Lower leg skin (tissue), 4 donors: ENCODE results near the gene PTPRQ. TPM values are rescaled to one million over a fixed set of nuclear protein-coding genes. Genes with fewer than 3 reads are reported as not detected.

Experiments used
- DNase-seq, 2 donors: peaks; one replicate each; pipeline ENCODE4 v3.0.0-alpha.2; 2019; ENCODE audit warnings: low spot score in 2 of 2
- H3K4me3 ChIP-seq: fragments of 200-600 bp; sonication (generic); 2 replicates; pipeline ENCODE4 v1.5.1; 2017; ENCODE audit warnings: mild to moderate bottlenecking, low read depth; ENCODE audit not compliant: poor library complexity, severe bottlenecking
- CTCF ChIP-seq, 3 donors: fragments of 450-650 bp; IDR thresholded peaks; one replicate each; pipeline ENCODE4 v1.5.1; 2016; ENCODE audit warnings: antibody characterized with exemption in 3 of 3, mild to moderate bottlenecking in 3 of 3, moderate library complexity in 2 of 3
- POLR2A ChIP-seq, 2 donors: fragments of 450-650 bp; IDR thresholded peaks; one replicate each; pipeline ENCODE4 v1.6.1; 2016 to 2017; ENCODE audit warnings: antibody characterized with exemption in 2 of 2, mild to moderate bottlenecking in 1 of 2, moderate library complexity in 1 of 2
- WGBS, 2 donors: methylation state at CpG; one replicate each; pipeline ENCODE4 v1.1.5; 2018; 5-methylcytosine and 5-hydroxymethylcytosine counted together
- intact Hi-C: fragments of 100-400 bp; cut with DNase I; formaldehyde crosslinking; loops from one replicate; pipeline ENCODE4 v1.15.0; 2023; ENCODE audit warnings: low total_unique reads
- total RNA-seq, 4 donors: library from RNA; depleted of rRNA; stranded (reverse); fragments of >200 nt; gene quantifications; one replicate each; pipeline ENCODE4 v1.1.0, GENCODE V29; 2016

The PTPRQ gene
- total RNA-seq, 4 donors from 2014 or later, result 0.03 to 0.47 (median 0.08) TPM; not detected in 1

GRCh38 chr12:80697270-80697887 is 253.3 kb downstream of the PTPRQ start:
- TF ChIP-seq CTCF (IDR thresholded peaks at IDR 0.05), result no peak
- TF ChIP-seq POLR2A (IDR thresholded peaks at IDR 0.05), result no peak
- intact Hi-C loops, result no loop called here
- no peak for DNase-seq
- no peak overlapping the region for H3K4me3 ChIP-seq
- WGBS, 2 donors, result 65 to 73% methylated on average over 2 of the region's 2 CpGs

DNA sequence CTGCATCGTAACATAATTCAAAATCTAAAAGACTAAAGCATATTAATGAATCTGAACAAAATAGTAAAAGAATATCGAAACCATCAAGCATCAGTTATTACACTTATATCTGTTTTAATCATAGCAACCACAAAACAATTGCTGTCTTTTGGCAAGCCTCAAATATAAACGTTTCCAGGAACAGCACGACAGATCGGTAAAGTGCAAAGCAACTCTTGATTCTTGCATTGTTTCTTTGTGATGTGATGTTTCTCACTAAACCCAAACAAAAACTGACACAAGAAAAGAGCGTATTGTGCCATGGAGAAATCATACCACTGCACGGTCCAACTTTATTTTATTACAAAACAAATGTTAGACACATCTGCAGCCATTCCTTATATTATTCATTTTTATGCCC is 254.2 kb downstream of the PTPRQ start:
- WGBS, 2 donors, result 52 to 56% methylated on average over 7 of the region's 7 CpGs
- no peak for DNase-seq
- no peak overlapping the region for H3K4me3 ChIP-seq
- intact Hi-C loops, result no loop called here
- TF ChIP-seq POLR2A (IDR thresholded peaks at IDR 0.05), result no peak
- no peak for TF ChIP-seq CTCF (IDR thresholded peaks at IDR 0.05)

GRCh38 chr12:80698847-80699542 is 255.0 kb downstream of the PTPRQ start:
- intact Hi-C loops, result no loop called here
- no peak overlapping the region for H3K4me3 ChIP-seq
- TF ChIP-seq POLR2A (IDR thresholded peaks at IDR 0.05) (no peak), CTCF (IDR thresholded peaks at IDR 0.05) (no peak)
- DNase-seq, result no peak
- WGBS, 2 donors, result 79 to 82% methylated on average over 7 of the region's 7 CpGs

DNA sequence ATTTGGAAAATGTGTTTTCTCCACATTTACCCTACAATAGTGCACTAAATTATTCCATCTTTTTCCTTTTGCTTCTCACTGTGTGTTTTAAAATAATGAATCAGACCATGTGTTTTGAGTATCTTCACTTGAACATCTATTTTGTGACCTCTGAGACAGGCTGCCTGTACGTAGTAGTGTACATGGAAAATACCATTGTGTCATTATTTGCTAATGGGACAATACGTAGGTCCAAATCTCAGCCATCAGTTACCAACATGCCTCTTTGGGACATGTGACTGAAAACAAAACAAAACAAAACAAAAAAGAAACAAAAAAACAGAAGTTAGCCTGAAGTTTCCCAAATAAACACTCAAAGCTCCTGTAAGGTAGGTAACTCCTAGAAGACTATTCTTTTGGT is 256.3 kb downstream of the PTPRQ start:
- TF ChIP-seq POLR2A (IDR thresholded peaks at IDR 0.05), result no peak
- no peak for TF ChIP-seq CTCF (IDR thresholded peaks at IDR 0.05)
- no peak for DNase-seq
- intact Hi-C loops, result no loop called here
- H3K4me3 ChIP-seq, result no peak overlapping the region
- WGBS, 2 donors, result 79 to 84% methylated on average over 2 of the region's 2 CpGs

- 64 to 69% methylated on average over 2 of the region's 2 CpGs for WGBS, 2 donors
- intact Hi-C loops, result no loop called here
Observed at GRCh38 chr12:80701388-80701787, 257.4 kb downstream of the PTPRQ start.

More at GRCh38 chr12:80701388-80701787, 257.4 kb downstream of the PTPRQ start:
- no peak for DNase-seq
- TF ChIP-seq POLR2A (IDR thresholded peaks at IDR 0.05), result no peak
- no peak for TF ChIP-seq CTCF (IDR thresholded peaks at IDR 0.05)
- H3K4me3 ChIP-seq, result no peak overlapping the region
